Activated CD4-positive, alpha-beta T cell treated with anti-CD3 and anti-CD28 coated beads, Interleukin-2, amount 50 U/mL, for 4 hours (primary cell): Measurements from ENCODE around the gene SFT2D1.
A peak's percentile ranks its signal among the peaks of the same experiment; 100 is the strongest.
"Not testable (repeated sequence)": the region's sequence is repeated elsewhere in the genome, so short reads cannot be mapped to it uniquely, and the experiment has no call there.

ENCODE experiments used
- DNase-seq, 2 experiments: peaks; one replicate each; pipeline ENCODE4 v3.0.0-alpha.2; 2020

SFT2D1 gene

GRCh38 chr6:166342349-166343149 is at the start of gene SFT2D1:
Gene SFT2D1, minus strand, starts transcription at chr6:166342545. Its CDS starts 64 bp downstream, at chr6:166342481.
- DNase-seq: peak; percentile 52 to 53

- no peak for DNase-seq
Measured at GRCh38 chr6:166389119-166389518, 46.8 kb upstream of the SFT2D1 start.

- DNase-seq: no peak
Measured at GRCh38 chr6:166388290-166389004, 46.1 kb upstream of the SFT2D1 start.

GRCh38 chr6:166387642-166388289 is 45.4 kb upstream of the SFT2D1 start:
- DNase-seq: no peak

- DNase-seq: not testable (repeated sequence)
Measured at GRCh38 chr6:166387098-166387497, 44.8 kb upstream of the SFT2D1 start.

GRCh38 chr6:166386111-166386510 is 43.8 kb upstream of the SFT2D1 start:
- DNase-seq: no peak

- peak in 1 of 2 experiments; percentile 18 for DNase-seq
Measured at GRCh38 chr6:166383802-166384363, 41.5 kb upstream of the SFT2D1 start.

- DNase-seq: peak; percentile 87 to 90
Measured at GRCh38 chr6:166382933-166383801, 40.8 kb upstream of the SFT2D1 start, which contains the start of gene MPC1. Gene MPC1, minus strand, starts transcription at chr6:166382940. Its CDS starts 64 bp downstream, at chr6:166382876.

- DNase-seq: no peak
Measured at GRCh38 chr6:166382500-166382932, 40.2 kb upstream of the SFT2D1 start.

- peak; percentile 45 to 46 for DNase-seq
Measured at GRCh38 chr6:166381733-166382499, 39.6 kb upstream of the SFT2D1 start.

GRCh38 chr6:166381381-166381732 is 39.0 kb upstream of the SFT2D1 start:
- DNase-seq: no peak

- no peak for DNase-seq
Measured at GRCh38 chr6:166379800-166380199, 37.5 kb upstream of the SFT2D1 start.

- no peak for DNase-seq
Measured at GRCh38 chr6:166379103-166379586, 36.8 kb upstream of the SFT2D1 start.

GRCh38 chr6:166377721-166378120 is 35.4 kb upstream of the SFT2D1 start:
- no peak for DNase-seq

- no peak for DNase-seq
Measured at GRCh38 chr6:166375013-166375412, 32.7 kb upstream of the SFT2D1 start.

GRCh38 chr6:166370489-166370888 is 28.1 kb upstream of the SFT2D1 start:
- no peak for DNase-seq

- DNase-seq: no peak
Measured at GRCh38 chr6:166369782-166370181, 27.4 kb upstream of the SFT2D1 start.

GRCh38 chr6:166366921-166367320 is 24.6 kb upstream of the SFT2D1 start:
- DNase-seq: no peak

GRCh38 chr6:166365806-166366205 is 23.5 kb upstream of the SFT2D1 start:
- DNase-seq: no peak

- DNase-seq: no peak
Measured at GRCh38 chr6:166365221-166365620, 22.9 kb upstream of the SFT2D1 start.

GRCh38 chr6:166364456-166364855 is 22.1 kb upstream of the SFT2D1 start:
- DNase-seq: no peak
